Myocyte (in vitro differentiated cells): Measurements from ENCODE around the gene WFDC1. TPM values are rescaled to one million over a fixed set of nuclear protein-coding genes. Genes with fewer than 3 reads are reported as not detected.

Experiments used
- DNase-seq: peaks from one replicate; pipeline ENCODE4 v3.0.0-alpha.2; 2012; ENCODE audit warnings: low read depth
- total RNA-seq: library from RNA; depleted of rRNA; stranded (reverse); fragments of >200 nt; gene quantifications from 2 replicates; pipeline ENCODE4 v1.2.3, GENCODE V29; 2014

WFDC1 gene
- total RNA-seq, 1 donor from 2014 or later, result 0.43 TPM

GRCh38 chr16:84302111-84302954, 7.7 kb downstream of the WFDC1 start:
- no peak for DNase-seq

DNA sequence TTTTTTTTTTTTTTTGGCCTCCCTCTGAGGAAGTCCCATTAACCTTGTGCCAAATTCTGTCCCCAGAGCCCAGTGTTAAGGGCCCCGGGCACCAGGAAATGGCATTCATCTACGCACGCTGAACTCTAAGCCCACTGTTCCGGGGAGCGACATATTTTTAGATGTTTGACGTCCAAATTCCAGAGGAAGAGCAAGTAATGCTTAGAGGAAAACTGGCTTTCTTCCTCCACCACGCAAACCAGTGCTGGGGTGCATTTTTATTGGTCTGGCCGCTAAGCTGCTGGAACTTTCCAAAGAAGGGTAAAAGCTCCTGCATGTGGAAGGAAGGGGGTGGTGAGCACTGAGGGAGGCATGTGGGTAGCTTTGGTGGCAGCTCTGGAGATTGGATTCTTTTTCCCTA, 8.3 kb downstream of the WFDC1 start:
- no peak for DNase-seq

DNA sequence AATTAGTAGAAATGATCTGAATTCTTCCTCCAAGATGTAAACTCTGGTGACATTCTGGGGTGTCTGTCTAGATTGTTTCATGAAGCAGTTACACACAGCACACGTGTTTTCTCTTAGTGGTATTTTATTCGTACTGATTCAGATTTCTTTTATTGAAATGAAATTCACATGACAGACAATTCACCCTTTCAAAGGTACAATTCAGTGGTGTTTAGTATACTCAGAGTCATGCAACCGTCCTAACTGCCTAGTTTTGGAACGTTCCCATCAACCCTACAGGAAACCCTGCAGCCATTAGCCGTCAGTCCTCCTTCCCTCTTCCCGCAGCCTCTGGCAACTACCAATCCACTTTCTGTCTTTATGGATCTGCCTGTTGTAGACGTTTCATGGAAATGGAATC, 8.8 kb downstream of the WFDC1 start:
- no peak for DNase-seq

GRCh38 chr16:84306564-84306963, 11.9 kb downstream of the WFDC1 start:
- no peak for DNase-seq

DNA sequence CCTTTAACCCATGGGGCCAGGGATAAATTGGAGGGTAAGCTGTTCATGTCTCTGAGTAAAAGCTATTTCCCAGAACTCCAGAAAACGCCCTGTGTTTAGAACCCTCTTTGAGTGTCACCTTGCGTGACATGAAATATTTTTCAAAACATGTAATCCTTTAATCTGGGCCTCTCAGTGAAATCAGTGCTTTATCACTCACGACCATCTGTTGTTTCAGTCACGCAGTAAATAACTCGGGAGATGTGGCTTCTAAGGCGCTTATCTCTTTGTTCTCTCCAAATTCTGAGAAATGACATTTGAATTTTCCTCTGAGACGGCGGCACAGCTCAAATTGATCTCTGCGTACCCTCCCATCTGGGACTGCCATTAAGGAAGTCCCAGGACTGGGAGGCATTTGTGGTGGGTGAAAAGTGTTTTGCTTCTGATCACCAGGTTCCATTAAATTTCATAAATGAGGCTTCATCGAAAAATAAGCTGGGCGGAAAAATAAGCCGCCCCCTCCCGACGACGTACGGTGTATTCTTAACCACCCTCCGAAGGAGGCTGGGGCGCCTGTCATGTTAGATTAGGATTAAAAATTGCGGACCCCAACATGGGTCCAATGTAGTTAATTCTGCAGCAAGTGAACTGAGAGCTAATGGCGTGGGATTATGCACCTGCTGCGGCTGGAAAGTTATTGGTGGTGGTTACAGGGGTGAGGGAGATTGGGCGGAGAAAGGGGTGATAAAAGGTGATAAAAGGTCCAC, 12.7 kb downstream of the WFDC1 start:
- DNase-seq, result peak; percentile 21

GRCh38 chr16:84308120-84308519, 13.4 kb downstream of the WFDC1 start:
- peak; percentile 53 for DNase-seq

GRCh38 chr16:84310642-84311041, 16.0 kb downstream of the WFDC1 start:
- DNase-seq, result no peak

DNA sequence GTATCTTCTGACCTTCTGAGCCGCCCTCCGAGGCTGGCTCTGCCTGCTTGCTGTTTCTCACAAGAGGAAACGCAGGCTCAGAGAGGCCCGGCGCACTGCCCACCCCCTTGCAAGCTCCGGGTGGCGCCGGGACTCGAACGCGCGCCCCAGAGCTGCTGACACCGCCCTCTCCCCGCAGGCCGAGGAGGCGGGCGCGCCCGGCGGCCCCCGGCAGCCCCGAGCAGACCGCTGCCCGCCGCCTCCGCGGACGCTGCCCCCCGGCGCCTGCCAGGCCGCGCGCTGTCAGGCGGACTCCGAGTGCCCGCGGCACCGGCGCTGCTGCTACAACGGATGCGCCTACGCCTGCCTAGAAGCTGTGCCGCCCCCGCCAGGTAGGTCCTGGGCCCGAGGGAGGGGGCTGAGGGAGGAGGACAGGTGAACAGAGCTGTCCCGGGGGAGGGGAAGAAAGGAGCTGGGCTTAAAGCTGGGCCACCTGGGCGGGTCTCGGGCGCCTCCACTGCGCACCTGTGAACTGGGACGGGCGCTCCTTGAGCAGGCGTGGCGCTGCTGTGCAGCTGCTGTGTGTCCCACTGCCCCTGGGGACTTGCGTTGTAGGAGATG, 18.2 kb downstream of the WFDC1 start:
- DNase-seq, result no peak

DNA sequence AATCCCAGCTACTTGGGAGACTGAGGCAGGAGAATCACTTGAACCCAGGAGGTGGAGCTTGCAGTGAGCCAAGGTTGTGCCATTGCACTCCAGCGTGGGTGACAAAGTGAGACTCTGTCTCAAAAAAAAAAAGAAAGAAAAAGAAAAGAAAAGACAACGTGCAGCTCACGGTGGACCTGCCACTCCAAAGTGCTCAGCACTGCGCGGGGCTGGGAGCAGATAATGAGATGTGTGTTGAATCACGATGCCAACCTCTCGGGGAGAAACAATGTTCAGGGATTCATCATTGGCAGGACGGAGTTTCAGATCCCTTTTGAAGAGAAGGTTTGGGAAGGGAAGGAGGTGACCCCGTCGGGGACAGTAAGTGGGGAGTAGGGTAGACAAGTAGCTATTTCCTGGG, 19.2 kb downstream of the WFDC1 start:
- no peak for DNase-seq

DNA sequence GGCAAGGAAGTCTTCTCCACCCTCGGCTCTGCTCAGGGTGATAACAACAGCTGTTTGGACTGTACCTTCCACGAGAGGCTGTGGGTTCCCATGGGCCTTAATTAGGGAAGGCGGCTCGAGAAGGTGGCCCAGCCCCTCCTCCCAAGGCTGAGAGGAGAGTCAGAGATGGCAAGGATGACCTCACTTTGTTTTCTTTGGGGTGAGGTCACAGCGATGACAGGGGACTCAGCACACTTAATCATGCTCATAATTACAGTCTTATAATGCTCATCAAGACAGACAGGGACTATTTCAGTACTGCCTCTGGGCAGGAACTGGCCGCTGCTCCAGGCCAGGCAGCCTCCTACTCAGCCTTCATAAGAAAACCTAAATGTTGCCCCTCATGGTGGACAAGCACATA, 19.7 kb downstream of the WFDC1 start:
- DNase-seq, result no peak

DNA sequence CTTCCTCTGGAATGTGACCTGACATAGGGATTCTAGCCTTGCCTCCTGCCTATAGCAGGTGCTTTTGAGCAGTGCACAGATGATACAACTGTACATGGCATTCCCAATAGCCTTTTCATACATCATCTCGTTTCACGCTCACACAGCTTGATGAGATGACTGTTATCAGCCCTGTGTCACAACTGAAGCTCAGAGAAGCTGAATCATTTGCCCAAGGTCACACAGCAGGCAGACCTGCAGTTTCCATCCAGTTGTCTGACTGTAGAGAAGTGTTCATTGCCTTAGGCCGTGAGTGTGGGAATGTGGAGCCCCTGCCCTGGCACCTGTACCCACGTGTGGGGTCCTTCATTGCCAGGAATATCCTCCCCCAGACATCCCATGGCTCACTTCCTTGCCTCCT, 20.1 kb downstream of the WFDC1 start:
- no peak for DNase-seq

- DNase-seq, result no peak
Measured at GRCh38 chr16:84315422-84315821, 20.7 kb downstream of the WFDC1 start.

GRCh38 chr16:84318091-84318975, 23.7 kb downstream of the WFDC1 start:
- DNase-seq, result no peak

DNA sequence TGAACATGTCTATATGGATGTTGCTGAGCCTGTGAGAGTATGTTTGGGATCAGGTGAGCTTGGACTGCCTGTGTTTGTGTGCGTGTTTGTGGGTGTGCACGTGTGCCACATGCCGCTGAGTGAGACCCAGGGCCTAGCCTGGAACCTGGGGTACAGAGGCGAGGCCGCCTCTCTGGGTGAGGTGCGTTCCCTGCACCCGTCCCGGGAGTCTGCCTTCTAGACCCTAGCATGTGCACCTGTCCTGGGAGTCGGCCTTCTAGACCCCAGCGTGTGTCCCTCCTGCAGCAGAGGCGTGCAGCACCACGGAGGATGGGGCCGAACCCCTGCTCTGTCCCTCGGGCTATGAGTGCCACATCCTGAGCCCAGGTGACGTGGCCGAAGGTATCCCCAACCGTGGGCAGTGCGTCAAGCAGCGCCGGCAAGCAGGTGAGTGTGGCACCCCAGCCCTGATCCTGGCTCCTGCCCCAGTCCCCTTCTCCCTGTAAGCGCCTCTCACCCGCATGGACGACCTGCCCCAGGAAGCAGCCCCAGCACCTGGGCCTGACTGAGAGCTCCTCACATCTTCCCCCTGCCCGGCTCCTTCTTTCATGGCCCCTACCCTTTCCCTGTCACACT, 24.6 kb downstream of the WFDC1 start:
- no peak for DNase-seq

DNA sequence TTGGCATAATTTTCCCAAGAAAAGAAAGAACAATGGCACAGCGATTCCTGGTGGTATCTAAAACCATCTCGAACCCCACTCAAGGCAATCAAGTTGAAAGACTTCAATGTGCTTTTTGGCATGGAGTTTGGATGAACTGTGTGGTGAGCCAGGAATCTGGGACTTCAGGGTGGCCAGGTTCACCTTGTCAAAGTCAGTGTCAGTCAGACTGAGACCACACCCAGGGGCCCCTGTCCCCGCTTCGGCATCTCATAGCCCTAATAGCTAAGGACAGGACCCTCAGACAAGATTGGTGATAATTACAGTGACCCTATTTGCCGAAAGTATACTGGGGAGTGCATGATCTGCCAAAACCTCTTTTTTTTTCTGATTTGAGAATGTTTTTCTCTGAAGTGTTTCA, 25.8 kb downstream of the WFDC1 start:
- no peak for DNase-seq

DNA sequence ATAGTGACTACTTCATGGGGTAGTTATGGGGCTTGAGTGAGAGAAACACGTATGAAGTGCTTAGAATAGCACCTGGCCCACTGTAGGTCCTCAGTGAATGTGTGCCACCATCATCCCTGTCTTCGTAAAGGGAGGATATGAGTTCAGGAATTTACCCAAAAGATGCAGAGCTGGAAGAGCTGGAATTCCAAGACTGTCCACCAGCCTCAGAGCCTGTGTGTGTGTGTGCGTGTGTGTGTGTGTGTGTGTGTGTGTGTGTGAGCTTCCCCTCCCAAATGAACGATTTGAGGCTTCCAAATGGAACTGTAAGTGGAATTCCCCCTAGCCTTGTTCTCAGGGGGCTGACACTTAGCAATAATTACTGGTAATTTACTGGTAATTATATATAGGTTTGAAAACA, 27.3 kb downstream of the WFDC1 start:
- DNase-seq, result no peak

DNA sequence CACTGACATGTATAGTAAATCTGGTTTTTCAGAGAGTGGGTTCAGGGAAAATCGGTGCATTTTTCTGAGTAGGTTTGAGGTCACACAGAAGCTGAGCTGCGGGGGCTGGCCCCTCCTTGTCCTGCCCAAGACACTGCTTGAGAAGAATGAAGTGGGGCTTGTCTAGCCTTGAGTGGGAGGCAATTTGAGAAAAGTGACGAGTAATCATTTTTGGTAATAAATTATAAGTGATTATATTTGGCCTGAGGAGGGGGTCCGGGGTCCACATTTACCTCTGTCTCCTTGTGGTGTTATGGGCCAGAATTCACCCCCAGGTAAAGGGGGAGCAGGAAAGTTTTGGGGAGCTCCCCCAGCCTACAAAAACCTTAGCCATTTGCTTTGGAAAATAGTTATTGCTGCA, 28.1 kb downstream of the WFDC1 start:
- no peak for DNase-seq

GRCh38 chr16:84323606-84324005, 28.9 kb downstream of the WFDC1 start:
- no peak for DNase-seq

- DNase-seq, result no peak
Measured at GRCh38 chr16:84324434-84325262, 30.0 kb downstream of the WFDC1 start.

- no peak for DNase-seq
Measured at GRCh38 chr16:84326545-84326944, 31.9 kb downstream of the WFDC1 start.
